Caco-2 (cell line): ENCODE results near the gene VANGL1. TPM values are rescaled to one million over a fixed set of nuclear protein-coding genes. Genes with fewer than 3 reads are reported as not detected.

Experiments used
- BruUV-seq: library from RNA; stranded (reverse); fragments of 400-500 nt; replicated peaks from 2 replicates; lab custom pipeline; 2021; lab: Mats Ljungman, UMichigan
- CTCF ChIA-PET: fragments of 300-600 bp; sonication (Branson Sonifier 250); formaldehyde crosslinking; loops from one replicate; lab custom pipeline; 2022; ENCODE audit warnings: antibody characterized with exemption; lab: Charles Lee
- POLR2A ChIA-PET: fragments of 300-600 bp; sonication (Branson Sonifier 250); formaldehyde crosslinking; loops from one replicate; lab custom pipeline; 2022; ENCODE audit warnings: antibody characterized with exemption; lab: Charles Lee
- DNase-seq, 2 experiments: peaks; one replicate each; pipeline versions ENCODE4 v3.0.0 to v3.0.0-alpha.2; 2020 to 2022
- H3K27me3 ChIP-seq: replicated peaks from 2 replicates; pipeline ENCODE4 v1.6.0; 2011; ENCODE audit warnings: low read length; ENCODE audit not compliant: control insufficient read depth, insufficient read depth
- H3K36me3 ChIP-seq: 2 replicates; pipeline ENCODE4 v1.5.1; 2011; ENCODE audit warnings: low read length; ENCODE audit not compliant: control insufficient read depth, insufficient read depth
- H3K4me1 ChIP-seq: fragments of 250-450 bp; sonication (Bioruptor Pico); 2 replicates; pipeline ENCODE4 v1.5.1; 2020; ENCODE audit warnings: mild to moderate bottlenecking
- H3K4me3 ChIP-seq: 2 replicates; pipeline ENCODE4 v1.5.1; 2011; ENCODE audit warnings: low read depth, mild to moderate bottlenecking, control low read depth, low read length
- H3K9me3 ChIP-seq: fragments of 250-450 bp; sonication (Bioruptor Pico); 2 replicates; pipeline ENCODE4 v1.5.1; 2020; ENCODE audit warnings: mild to moderate bottlenecking, moderate library complexity
- H3K27ac Mint-ChIP-seq: one replicate; pipeline ENCODE4 v1.8.0; 2022; ENCODE audit warnings: mixed read lengths; ENCODE audit not compliant: unreplicated experiment
- H3K27me3 Mint-ChIP-seq: one replicate; pipeline ENCODE4 v1.8.0; 2022; ENCODE audit warnings: mixed read lengths; ENCODE audit not compliant: insufficient read depth, unreplicated experiment
- H3K36me3 Mint-ChIP-seq: one replicate; pipeline ENCODE4 v1.8.0; 2022; ENCODE audit warnings: mild to moderate bottlenecking, mixed read lengths; ENCODE audit not compliant: insufficient read depth, unreplicated experiment
- H3K4me1 Mint-ChIP-seq: one replicate; pipeline ENCODE4 v1.8.0; 2022; ENCODE audit warnings: low read depth, mixed read lengths; ENCODE audit not compliant: unreplicated experiment
- H3K4me3 Mint-ChIP-seq: one replicate; pipeline ENCODE4 v1.8.0; 2022; ENCODE audit warnings: mild to moderate bottlenecking, moderate library complexity, mixed read lengths; ENCODE audit not compliant: unreplicated experiment
- H3K9me3 Mint-ChIP-seq: one replicate; pipeline ENCODE4 v1.8.0; 2022; ENCODE audit warnings: mixed read lengths; ENCODE audit not compliant: unreplicated experiment
- intact Hi-C: fragments of 100-400 bp; cut with micrococcal nuclease; formaldehyde crosslinking; loops from one replicate; pipeline ENCODE4 v1.10.0; 2022; ENCODE audit not compliant: unreplicated experiment
- total RNA-seq: library from RNA; stranded (reverse); gene quantifications from 2 replicates; pipeline ENCODE4 v1.2.3, GENCODE V29; 2022
- TF ChIP-seq, protein P1 (sequence below), 2 experiments: fragments of 200-600 bp in 1 of 2; IDR thresholded peaks; 1 replicate in 1 of 2; 2 replicates in 1 of 2; pipeline versions ENCODE4 v1.5.1 to v1.8.0; 2011 to 2022; ENCODE audit warnings: antibody characterized with exemption in 1 of 2, control low read depth in 1 of 2, inconsistent platforms in 1 of 2, low read depth in 1 of 2, low read length in 1 of 2, mild to moderate bottlenecking in 1 of 2, moderate library complexity in 1 of 2; ENCODE audit not compliant: insufficient read depth in 1 of 2, severe bottlenecking in 1 of 2, unreplicated experiment in 1 of 2

Gene VANGL1
- total RNA-seq, 1 experiment from 2014 or later, result 13.6 TPM

DNA sequence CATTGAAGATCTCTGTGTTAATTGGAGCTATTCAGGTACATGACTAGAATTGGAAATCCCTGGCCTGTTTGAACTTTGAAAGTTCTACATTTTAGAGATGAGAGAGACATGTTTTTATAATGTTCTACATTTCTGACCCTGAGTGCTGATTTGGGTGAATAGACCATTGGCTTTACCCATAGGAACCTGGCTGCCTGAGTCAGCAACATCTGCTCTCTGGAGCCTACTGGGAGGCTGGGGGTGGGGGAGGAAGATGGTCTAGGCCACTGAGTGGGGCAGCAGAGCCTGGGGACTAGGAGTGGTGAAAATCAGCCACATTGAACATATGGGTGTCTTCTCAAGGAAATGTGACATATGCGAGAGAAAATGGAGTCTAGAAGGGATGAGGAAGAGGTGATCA, 1.4 kb upstream of the VANGL1 start:
- intact Hi-C loops, result no loop called here
- no peak overlapping the region for H3K27ac Mint-ChIP-seq
- Histone ChIP-seq H3K36me3 (no peaks in the 10 kb centered on the region), H3K4me1 (peaks cover 10% of the 10 kb centered on the region), H3K4me3 (no peak overlapping the region), H3K9me3 (no peaks in the 10 kb centered on the region), H3K27me3 (no peaks in the 10 kb centered on the region)
- no peak for DNase-seq
- peak overlapping the region; percentile 92 for H3K4me3 Mint-ChIP-seq
- H3K36me3 Mint-ChIP-seq, result peaks cover 12% of the 10 kb centered on the region
- no TSS peak for BruUV-seq
- CTCF ChIA-PET, result no interaction called here
- H3K27me3 Mint-ChIP-seq, result no peaks in the 10 kb centered on the region
- peaks cover 10% of the 10 kb centered on the region for H3K9me3 Mint-ChIP-seq
- TF ChIP-seq, protein P1, sequence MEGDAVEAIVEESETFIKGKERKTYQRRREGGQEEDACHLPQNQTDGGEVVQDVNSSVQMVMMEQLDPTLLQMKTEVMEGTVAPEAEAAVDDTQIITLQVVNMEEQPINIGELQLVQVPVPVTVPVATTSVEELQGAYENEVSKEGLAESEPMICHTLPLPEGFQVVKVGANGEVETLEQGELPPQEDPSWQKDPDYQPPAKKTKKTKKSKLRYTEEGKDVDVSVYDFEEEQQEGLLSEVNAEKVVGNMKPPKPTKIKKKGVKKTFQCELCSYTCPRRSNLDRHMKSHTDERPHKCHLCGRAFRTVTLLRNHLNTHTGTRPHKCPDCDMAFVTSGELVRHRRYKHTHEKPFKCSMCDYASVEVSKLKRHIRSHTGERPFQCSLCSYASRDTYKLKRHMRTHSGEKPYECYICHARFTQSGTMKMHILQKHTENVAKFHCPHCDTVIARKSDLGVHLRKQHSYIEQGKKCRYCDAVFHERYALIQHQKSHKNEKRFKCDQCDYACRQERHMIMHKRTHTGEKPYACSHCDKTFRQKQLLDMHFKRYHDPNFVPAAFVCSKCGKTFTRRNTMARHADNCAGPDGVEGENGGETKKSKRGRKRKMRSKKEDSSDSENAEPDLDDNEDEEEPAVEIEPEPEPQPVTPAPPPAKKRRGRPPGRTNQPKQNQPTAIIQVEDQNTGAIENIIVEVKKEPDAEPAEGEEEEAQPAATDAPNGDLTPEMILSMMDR (IDR thresholded peaks at IDR 0.05; ENCODE audit: insufficient read depth in 1 of 2, low read depth in 1 of 2, low read length in 1 of 2, severe bottlenecking in 1 of 2, unreplicated experiment in 1 of 2), result no peak
- POLR2A ChIA-PET, result no interaction called here
- H3K4me1 Mint-ChIP-seq, result peaks cover 4% of the 10 kb centered on the region

- Mint-ChIP-seq H3K27ac (peak overlapping the region; percentile 76), H3K4me1 (peaks cover 4% of the 10 kb centered on the region), H3K9me3 (no peaks in the 10 kb centered on the region), H3K27me3 (no peaks in the 10 kb centered on the region), H3K4me3 (peak overlapping the region; percentile 92), H3K36me3 (peaks cover 12% of the 10 kb centered on the region)
- Histone ChIP-seq H3K4me3 (peak overlapping the region; percentile 78), H3K27me3 (no peaks in the 10 kb centered on the region), H3K4me1 (peaks cover 20% of the 10 kb centered on the region), H3K9me3 (no peaks in the 10 kb centered on the region), H3K36me3 (no peaks in the 10 kb centered on the region)
- intact Hi-C loops, result loop anchor here (1.0 to 2.0 kb wide), 3 partner anchors 34 to 122 kb away; no protein-coding TSS in a partner anchor
- CTCF ChIA-PET, result interaction anchor here (0.6 to 2.0 kb wide), 5 partner anchors 34 to 222 kb away, joined by 3 to 17 read pairs (median 4); no protein-coding TSS in a partner anchor
- peak; percentile 64 to 66 for DNase-seq
- BruUV-seq, result no TSS peak
- TF ChIP-seq, protein P1 (IDR thresholded peaks at IDR 0.05; ENCODE audit: insufficient read depth in 1 of 2, low read depth in 1 of 2, low read length in 1 of 2, severe bottlenecking in 1 of 2, unreplicated experiment in 1 of 2), result peak in 1 of 2 experiments; percentile 30
- POLR2A ChIA-PET, result interaction anchor here (0.6 to 2.0 kb wide), 3 partner anchors 8 to 64 kb away, joined by 3 to 5 read pairs (median 4); no protein-coding TSS in a partner anchor
Measured at GRCh38 chr1:115642168-115643072, 650 bp downstream of the VANGL1 start.

DNA sequence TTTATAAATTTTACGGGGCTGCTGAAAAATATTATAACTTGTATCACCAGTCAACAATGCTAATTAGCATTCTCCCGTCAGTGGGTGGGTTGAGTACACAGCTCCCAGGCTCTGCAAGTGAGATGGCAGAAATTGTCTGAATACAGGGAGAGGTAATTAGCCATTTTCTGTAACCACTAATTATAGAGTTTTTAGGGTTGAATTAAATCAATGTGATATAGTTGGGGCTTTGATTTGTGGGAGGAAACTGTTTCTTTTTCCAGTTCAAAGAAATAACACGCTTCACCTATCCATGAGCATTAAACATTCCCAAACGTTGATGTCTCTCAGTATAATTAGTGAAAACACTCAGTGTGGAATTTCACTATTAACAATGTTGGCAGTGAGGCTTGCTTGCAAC, 1.5 kb downstream of the VANGL1 start:
- TF ChIP-seq, protein P1 (IDR thresholded peaks at IDR 0.05; ENCODE audit: insufficient read depth in 1 of 2, low read depth in 1 of 2, low read length in 1 of 2, severe bottlenecking in 1 of 2, unreplicated experiment in 1 of 2), result no peak
- DNase-seq, result no peak
- Histone ChIP-seq H3K9me3 (no peaks in the 10 kb centered on the region), H3K4me3 (peak overlapping the region; percentile 78), H3K36me3 (no peaks in the 10 kb centered on the region), H3K4me1 (peaks cover 25% of the 10 kb centered on the region), H3K27me3 (no peaks in the 10 kb centered on the region)
- H3K9me3 Mint-ChIP-seq, result no peaks in the 10 kb centered on the region
- ChIA-PET POLR2A (interaction anchor here (0.7 to 2.0 kb wide), 2 partner anchors 62 to 63 kb away, joined by 3 to 5 read pairs; no protein-coding TSS in a partner anchor), CTCF (interaction anchor here (1.2 to 2.0 kb wide), 3 partner anchors 35 to 121 kb away, joined by 4 to 17 read pairs (median 12); no protein-coding TSS in a partner anchor)
- H3K27ac Mint-ChIP-seq, result peak overlapping the region; percentile 76
- H3K36me3 Mint-ChIP-seq, result peaks cover 12% of the 10 kb centered on the region
- H3K4me3 Mint-ChIP-seq, result peak overlapping the region; percentile 92
- TSS peak; percentile 37 for BruUV-seq
- no peaks in the 10 kb centered on the region for H3K27me3 Mint-ChIP-seq
- intact Hi-C loops, result loop anchor here (1.0 to 2.0 kb wide), 2 partner anchors 35 to 122 kb away; no protein-coding TSS in a partner anchor
- peaks cover 4% of the 10 kb centered on the region for H3K4me1 Mint-ChIP-seq
